Mesenchymal stem cell (in vitro differentiated cells and primary cell): ENCODE results near the gene ABCA2.
"Not testable (repeated sequence)": the region's sequence is repeated elsewhere in the genome, so short reads cannot be mapped to it uniquely, and the experiment has no call there.

Experiments
- DNase-seq: peaks from one replicate; pipeline ENCODE4 v3.0.0-alpha.2; 2013
- H2AFZ ChIP-seq: one replicate; pipeline ENCODE4 v1.6.1; 2013; ENCODE audit warnings: low read depth, mild to moderate bottlenecking, control low read depth, inconsistent platforms, low read length, moderate library complexity
- H2AK5ac ChIP-seq: 2 replicates; pipeline ENCODE4 v1.6.1; 2013; ENCODE audit warnings: low read length, moderate library complexity, mild to moderate bottlenecking, inconsistent platforms; ENCODE audit not compliant: severe bottlenecking
- H2BK120ac ChIP-seq: one replicate; pipeline ENCODE4 v1.6.1; 2013; ENCODE audit warnings: low read depth, mild to moderate bottlenecking, inconsistent platforms, low read length, moderate library complexity
- H2BK12ac ChIP-seq, 2 experiments: one replicate each; pipeline ENCODE4 v1.6.1; 2013; ENCODE audit warnings: inconsistent platforms in 2 of 2, low read length in 2 of 2, mild to moderate bottlenecking in 2 of 2, moderate library complexity in 2 of 2, control low read depth in 1 of 2
- H2BK15ac ChIP-seq: one replicate; pipeline ENCODE4 v1.6.1; 2013; ENCODE audit warnings: mild to moderate bottlenecking, low read depth, inconsistent platforms; ENCODE audit not compliant: poor library complexity, severe bottlenecking
- H2BK5ac ChIP-seq: 2 replicates; pipeline ENCODE4 v1.6.1; 2013; ENCODE audit warnings: low read depth, mild to moderate bottlenecking, low read length, control low read depth, inconsistent platforms; ENCODE audit not compliant: poor library complexity, severe bottlenecking
- H3K14ac ChIP-seq, 2 experiments: one replicate each; pipeline ENCODE4 v1.6.1; 2013; ENCODE audit warnings: inconsistent platforms in 2 of 2, low read length in 2 of 2, control low read depth in 1 of 2, mild to moderate bottlenecking in 1 of 2, moderate library complexity in 1 of 2
- H3K18ac ChIP-seq, 2 experiments: one replicate each; pipeline ENCODE4 v1.6.1; 2013; ENCODE audit warnings: inconsistent platforms in 2 of 2, low read length in 2 of 2, control low read depth in 1 of 2, low read depth in 1 of 2, mild to moderate bottlenecking in 1 of 2
- H3K23ac ChIP-seq, 2 experiments: one replicate each; pipeline ENCODE4 v1.6.1; 2013; ENCODE audit warnings: inconsistent platforms in 2 of 2, low read length in 2 of 2, mild to moderate bottlenecking in 2 of 2, moderate library complexity in 2 of 2, control low read depth in 1 of 2
- H3K27ac ChIP-seq: 2 replicates; pipeline ENCODE4 v1.5.1; 2013; ENCODE audit warnings: mild to moderate bottlenecking, moderate library complexity, low read length, control low read depth, inconsistent platforms; ENCODE audit not compliant: poor library complexity, severe bottlenecking
- H3K27me3 ChIP-seq, 2 experiments: 2 replicates each; pipeline versions ENCODE4 v1.6.1 to v1.7.0; 2013; ENCODE audit warnings: low read length in 2 of 2, mild to moderate bottlenecking in 2 of 2, moderate library complexity in 2 of 2, control low read depth in 1 of 2, inconsistent platforms in 1 of 2; ENCODE audit not compliant: control insufficient read depth in 1 of 2, insufficient read depth in 1 of 2
- H3K36me3 ChIP-seq, 2 experiments: 2 replicates each; pipeline versions ENCODE4 v1.6.1 to v1.7.0; 2013; ENCODE audit warnings: low read length in 2 of 2, control low read depth in 1 of 2, inconsistent platforms in 1 of 2, low read depth in 1 of 2, mild to moderate bottlenecking in 1 of 2; ENCODE audit not compliant: insufficient read depth in 2 of 2, control insufficient read depth in 1 of 2
- H3K4ac ChIP-seq, 2 experiments: one replicate each; pipeline ENCODE4 v1.6.1; 2013; ENCODE audit warnings: inconsistent platforms in 2 of 2, low read length in 2 of 2, mild to moderate bottlenecking in 2 of 2, moderate library complexity in 2 of 2, control low read depth in 1 of 2, low read depth in 1 of 2
- H3K4me1 ChIP-seq: 2 replicates; pipeline ENCODE4 v1.6.1; 2013; ENCODE audit warnings: low read depth, low read length, control low read depth; ENCODE audit not compliant: control insufficient read depth, insufficient read depth
- H3K4me2 ChIP-seq: 2 replicates; pipeline ENCODE4 v1.6.1; 2013; ENCODE audit warnings: low read length, mild to moderate bottlenecking, inconsistent platforms; ENCODE audit not compliant: poor library complexity, severe bottlenecking
- H3K4me3 ChIP-seq, 2 experiments: 2 replicates each; pipeline versions ENCODE4 v1.5.1 to v1.7.0; 2013; ENCODE audit warnings: low read length in 2 of 2, mild to moderate bottlenecking in 2 of 2, control low read depth in 1 of 2, low read depth in 1 of 2; ENCODE audit not compliant: insufficient read depth in 1 of 2
- H3K79me1 ChIP-seq: replicated peaks from 2 replicates; pipeline ENCODE4 v1.6.1; 2013; ENCODE audit warnings: mild to moderate bottlenecking, control low read depth, low read length, inconsistent platforms; ENCODE audit not compliant: poor library complexity, severe bottlenecking
- H3K9ac ChIP-seq: 2 replicates; pipeline ENCODE4 v1.7.0; 2013; ENCODE audit warnings: mild to moderate bottlenecking, low read length, moderate library complexity
- H3K9me3 ChIP-seq: 2 replicates; pipeline ENCODE4 v1.7.0; 2013; ENCODE audit warnings: mild to moderate bottlenecking, low read length; ENCODE audit not compliant: control insufficient read depth
- H4K8ac ChIP-seq: one replicate; pipeline ENCODE4 v1.6.1; 2013; ENCODE audit warnings: inconsistent platforms, mild to moderate bottlenecking, low read length, moderate library complexity
- H4K91ac ChIP-seq: one replicate; pipeline ENCODE4 v1.6.1; 2013; ENCODE audit warnings: mild to moderate bottlenecking, low read length, inconsistent platforms
- WGBS: methylation state at CpG from one replicate; pipeline ENCODE4 v1.1.7; 2013; ENCODE audit warnings: mixed read lengths; 5-methylcytosine and 5-hydroxymethylcytosine counted together

Gene ABCA2

DNA sequence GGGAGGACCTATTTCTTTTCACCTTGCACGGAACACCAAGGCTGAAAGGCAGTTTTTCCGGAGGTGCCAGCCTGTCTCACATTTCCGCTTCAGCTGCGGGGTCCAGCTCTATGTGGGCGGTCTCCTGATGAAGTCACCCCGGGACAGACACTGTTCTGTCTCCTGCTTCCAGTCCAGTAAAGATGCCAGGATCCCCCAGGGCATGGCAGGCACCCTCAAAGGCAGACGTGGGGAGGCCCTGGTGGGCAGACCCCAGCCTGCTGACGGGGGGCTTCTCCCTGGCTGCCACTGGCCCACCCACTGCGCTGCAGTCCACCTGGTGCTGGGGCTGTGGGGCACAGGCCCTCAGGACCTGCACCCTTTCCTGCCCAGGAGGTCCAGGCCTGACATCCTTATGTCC is 34.8 kb upstream of the ABCA2 start:
- H3K23ac ChIP-seq, H2AK5ac ChIP-seq, H3K4ac ChIP-seq, H3K4me1 ChIP-seq, H2BK5ac ChIP-seq, H3K4me3 ChIP-seq, H3K9me3 ChIP-seq, H2AFZ ChIP-seq, H4K91ac ChIP-seq, H3K27ac ChIP-seq, H2BK15ac ChIP-seq, H3K79me1 ChIP-seq, DNase-seq, H2BK120ac ChIP-seq, H3K9ac ChIP-seq, H3K36me3 ChIP-seq, H3K14ac ChIP-seq, H3K4me2 ChIP-seq, H4K8ac ChIP-seq, H3K18ac ChIP-seq, H2BK12ac ChIP-seq: not testable (repeated sequence)
- H3K27me3 ChIP-seq, result peaks cover 0 to 16% of the 10 kb centered on the region in 2 experiments
- WGBS, result 92% methylated on average over 7 of the region's 9 CpGs

DNA sequence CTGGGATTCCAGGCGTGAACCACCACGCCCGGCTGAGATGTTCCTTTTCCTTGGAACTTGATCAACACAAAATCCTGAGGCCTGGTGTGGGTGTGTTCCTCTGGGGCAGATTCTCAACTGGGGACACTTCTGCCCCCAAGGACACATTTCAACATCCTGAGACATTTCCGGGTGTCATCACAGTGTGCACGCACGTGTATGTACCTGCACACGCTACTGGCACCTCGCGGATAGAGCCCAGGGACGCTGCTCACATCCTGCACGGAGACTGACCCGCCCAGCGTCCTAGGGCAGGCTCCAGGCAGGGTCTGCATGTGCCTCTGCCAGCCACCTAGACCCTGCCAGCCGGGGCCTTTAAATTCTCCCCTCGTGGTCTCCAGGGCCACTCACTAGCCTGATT is 34.3 kb upstream of the ABCA2 start:
- Histone ChIP-seq H3K14ac (no peak overlapping the region), H3K27me3 (peaks cover 0 to 16% of the 10 kb centered on the region in 2 experiments), H3K9ac (no peak overlapping the region), H3K4ac (no peak overlapping the region), H4K91ac (no peak overlapping the region), H2AFZ (no peak overlapping the region), H3K18ac (no peak overlapping the region), H2AK5ac (no peak overlapping the region), H3K79me1 (no peaks in the 10 kb centered on the region), H3K23ac (no peak overlapping the region), H3K4me2 (no peak overlapping the region), H2BK12ac (no peak overlapping the region), H2BK15ac (no peak overlapping the region), H3K36me3 (peaks cover 0 to 6% of the 10 kb centered on the region in 2 experiments), H3K9me3 (no peaks in the 10 kb centered on the region), H3K27ac (no peak overlapping the region), H3K4me1 (peaks cover 4% of the 10 kb centered on the region), H3K4me3 (no peak overlapping the region), H4K8ac (no peak overlapping the region), H2BK120ac (no peak overlapping the region), H2BK5ac (no peak overlapping the region)
- DNase-seq, result no peak
- WGBS, result 93% methylated on average over 15 of the region's 15 CpGs

DNA sequence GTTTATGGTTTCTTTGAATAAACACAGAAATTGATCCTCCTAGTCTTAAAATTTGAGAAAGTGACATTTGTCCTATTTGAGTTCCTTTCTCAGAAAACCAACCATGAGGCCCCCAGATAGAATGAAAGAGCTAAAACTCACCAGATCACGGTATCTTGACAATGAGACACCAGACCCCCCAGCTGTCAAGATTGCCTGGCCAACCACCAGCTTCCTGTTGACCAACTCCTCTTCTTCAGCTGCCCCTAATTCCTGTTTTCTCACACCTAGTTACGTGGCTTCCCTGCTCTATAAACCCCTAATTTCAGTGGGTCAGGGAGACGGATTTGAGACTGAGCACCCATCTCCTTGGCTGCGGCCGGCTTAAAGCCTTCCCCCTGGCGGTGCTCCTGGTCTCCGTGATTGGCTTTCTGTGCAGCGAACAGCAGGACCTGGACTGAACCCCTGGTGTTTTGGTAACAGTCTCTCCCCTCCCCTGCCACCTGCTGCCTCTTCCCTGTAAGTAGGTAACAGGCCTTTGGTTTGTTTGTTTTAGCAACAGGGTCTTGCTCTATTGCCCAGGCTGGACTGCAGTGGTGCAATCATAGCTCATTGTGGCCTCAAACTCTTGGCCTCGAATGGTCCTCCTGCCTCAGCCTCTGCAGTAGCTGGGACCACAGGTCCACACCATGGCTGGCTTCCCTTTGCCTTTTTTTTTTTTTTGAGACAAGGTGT is 30.6 kb upstream of the ABCA2 start:
- Histone ChIP-seq H3K4ac (no peak overlapping the region), H4K91ac (no peak overlapping the region), H3K9ac (no peak overlapping the region), H2AK5ac (no peak overlapping the region), H3K14ac (no peak overlapping the region), H3K23ac (no peak overlapping the region), H2BK5ac (no peak overlapping the region), H3K18ac (no peak overlapping the region), H3K27ac (no peak overlapping the region), H3K4me2 (no peak overlapping the region), H4K8ac (no peak overlapping the region), H3K4me1 (peaks cover 12% of the 10 kb centered on the region), H3K4me3 (no peak overlapping the region), H3K36me3 (no peaks in the 10 kb centered on the region), H2BK12ac (no peak overlapping the region), H3K27me3 (peaks cover 25 to 44% of the 10 kb centered on the region in 2 experiments), H2BK120ac (no peak overlapping the region), H3K79me1 (no peaks in the 10 kb centered on the region), H2BK15ac (no peak overlapping the region), H2AFZ (no peak overlapping the region), H3K9me3 (no peaks in the 10 kb centered on the region)
- DNase-seq, result no peak
- WGBS, result 86% methylated on average over 9 of the region's 9 CpGs

DNA sequence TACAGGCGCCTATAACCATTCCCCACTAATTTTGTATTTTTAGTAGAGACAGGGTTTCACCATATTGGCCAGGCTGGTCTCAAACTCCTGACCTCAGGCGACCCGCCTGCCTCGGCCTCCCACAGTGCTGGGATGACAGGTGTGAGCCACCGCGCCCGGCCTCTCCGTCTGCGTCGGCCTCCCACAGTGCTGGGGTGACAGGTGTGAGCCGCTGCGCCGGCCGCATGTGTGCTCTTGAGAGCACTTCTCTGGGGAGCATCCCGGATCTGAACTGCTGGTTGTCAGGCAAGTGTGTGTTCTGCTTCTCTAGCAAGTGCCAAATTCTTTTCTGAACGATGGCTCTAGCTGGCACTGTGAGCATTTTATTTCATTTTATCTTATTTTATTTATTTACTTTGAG is 29.5 kb upstream of the ABCA2 start:
- Histone ChIP-seq H3K4me1 (peaks cover 16% of the 10 kb centered on the region), H3K4me2 (no peak overlapping the region), H3K4me3 (no peak overlapping the region), H2BK120ac (no peak overlapping the region), H2BK5ac (no peak overlapping the region), H3K14ac (no peak overlapping the region), H3K27ac (no peak overlapping the region), H3K23ac (no peak overlapping the region), H2AK5ac (no peak overlapping the region), H2BK12ac (no peak overlapping the region), H2BK15ac (no peak overlapping the region), H4K91ac (no peak overlapping the region), H2AFZ (no peak overlapping the region), H3K18ac (no peak overlapping the region), H3K36me3 (no peaks in the 10 kb centered on the region), H3K9ac (no peak overlapping the region), H3K27me3 (peaks cover 33 to 54% of the 10 kb centered on the region in 2 experiments), H3K9me3 (no peaks in the 10 kb centered on the region), H4K8ac (no peak overlapping the region), H3K4ac (no peak overlapping the region), H3K79me1 (no peaks in the 10 kb centered on the region)
- no peak for DNase-seq
- WGBS, result 80% methylated on average over 14 of the region's 16 CpGs
